Measurements from ENCODE around the gene SLC32A1.

The SLC32A1 gene, protein sequence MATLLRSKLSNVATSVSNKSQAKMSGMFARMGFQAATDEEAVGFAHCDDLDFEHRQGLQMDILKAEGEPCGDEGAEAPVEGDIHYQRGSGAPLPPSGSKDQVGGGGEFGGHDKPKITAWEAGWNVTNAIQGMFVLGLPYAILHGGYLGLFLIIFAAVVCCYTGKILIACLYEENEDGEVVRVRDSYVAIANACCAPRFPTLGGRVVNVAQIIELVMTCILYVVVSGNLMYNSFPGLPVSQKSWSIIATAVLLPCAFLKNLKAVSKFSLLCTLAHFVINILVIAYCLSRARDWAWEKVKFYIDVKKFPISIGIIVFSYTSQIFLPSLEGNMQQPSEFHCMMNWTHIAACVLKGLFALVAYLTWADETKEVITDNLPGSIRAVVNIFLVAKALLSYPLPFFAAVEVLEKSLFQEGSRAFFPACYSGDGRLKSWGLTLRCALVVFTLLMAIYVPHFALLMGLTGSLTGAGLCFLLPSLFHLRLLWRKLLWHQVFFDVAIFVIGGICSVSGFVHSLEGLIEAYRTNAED

GRCh38 chr20:38723848-38724625 is at the start of gene SLC32A1:
TSS of gene SLC32A1 (plus strand) at chr20:38724486. CDS start at chr20:38724725, 239 bp downstream.
- no peaks in the 10 kb centered on the region for H3K36me3 ChIP-seq
- peak within 1 kb of the TSS; percentile 97 for H3K4me2 ChIP-seq
- H3K4me3 ChIP-seq: peak within 1 kb of the TSS; percentile 59
- peaks cover 66% of the 10 kb centered on the region for H4K20me1 ChIP-seq
- peaks cover 12% of the 10 kb centered on the region for H3K9me3 ChIP-seq
- peaks cover 67% of the 10 kb centered on the region for H3K4me1 ChIP-seq
- no peak within 1 kb of the TSS for H3K27ac ChIP-seq
- peaks cover 100% of the 10 kb centered on the region for H3K27me3 ChIP-seq
- TF ChIP-seq Cebpa-rat (IDR thresholded peaks at IDR 0.05): no peak
- H3K9ac ChIP-seq: no peak within 1 kb of the TSS

GRCh38 chr20:38674765-38675133 is 49.5 kb upstream of the SLC32A1 start:
- Histone ChIP-seq H3K27ac (peak overlapping the region; percentile 74), H3K36me3 (no peaks in the 10 kb centered on the region), H3K4me1 (peaks cover 43% of the 10 kb centered on the region), H3K4me3 (peak overlapping the region; percentile 52), H4K20me1 (peaks cover under 1% of the 10 kb centered on the region; the same call in 1 of the 2 replicates), H3K9me3 (no peaks in the 10 kb centered on the region), H3K4me2 (peak overlapping the region; percentile 75), H3K27me3 (no peaks in the 10 kb centered on the region), H3K9ac (peak overlapping the region; percentile 55; the same call in 1 of the 2 replicates)
- TF ChIP-seq Cebpa-rat (IDR thresholded peaks at IDR 0.05): no peak

- Histone ChIP-seq H3K4me3 (no peak overlapping the region), H4K20me1 (peaks cover 7% of the 10 kb centered on the region; the same call in 1 of the 2 replicates), H3K27me3 (no peaks in the 10 kb centered on the region), H3K27ac (no peak overlapping the region), H3K4me1 (peaks cover 33% of the 10 kb centered on the region), H3K4me2 (no peak overlapping the region), H3K9me3 (no peaks in the 10 kb centered on the region), H3K36me3 (no peaks in the 10 kb centered on the region), H3K9ac (no peak overlapping the region)
- no peak for TF ChIP-seq Cebpa-rat (IDR thresholded peaks at IDR 0.05)
These were observed 47.7 kb upstream of the SLC32A1 start for GRCh38 chr20:38676576-38676975.

- Histone ChIP-seq H3K27me3 (no peaks in the 10 kb centered on the region), H3K9ac (no peak overlapping the region), H3K27ac (no peak overlapping the region), H3K4me1 (no peaks in the 10 kb centered on the region), H3K9me3 (no peaks in the 10 kb centered on the region), H3K36me3 (no peaks in the 10 kb centered on the region), H3K4me2 (no peak overlapping the region), H4K20me1 (peaks cover 26% of the 10 kb centered on the region; the same call in 1 of the 2 replicates), H3K4me3 (no peak overlapping the region)
- no peak for TF ChIP-seq Cebpa-rat (IDR thresholded peaks at IDR 0.05)
These were observed 43.6 kb upstream of the SLC32A1 start for GRCh38 chr20:38680500-38681306.

GRCh38 chr20:38685271-38685670 is 39.0 kb upstream of the SLC32A1 start:
- TF ChIP-seq Cebpa-rat (IDR thresholded peaks at IDR 0.05): no peak
- Histone ChIP-seq H3K9ac (no peak overlapping the region), H4K20me1 (peaks cover 33% of the 10 kb centered on the region; the same call in 1 of the 2 replicates), H3K27ac (no peak overlapping the region), H3K4me3 (no peak overlapping the region), H3K36me3 (no peaks in the 10 kb centered on the region), H3K9me3 (no peaks in the 10 kb centered on the region), H3K4me1 (no peaks in the 10 kb centered on the region), H3K4me2 (no peak overlapping the region), H3K27me3 (no peaks in the 10 kb centered on the region; the same call in 1 of the 2 replicates)

DNA sequence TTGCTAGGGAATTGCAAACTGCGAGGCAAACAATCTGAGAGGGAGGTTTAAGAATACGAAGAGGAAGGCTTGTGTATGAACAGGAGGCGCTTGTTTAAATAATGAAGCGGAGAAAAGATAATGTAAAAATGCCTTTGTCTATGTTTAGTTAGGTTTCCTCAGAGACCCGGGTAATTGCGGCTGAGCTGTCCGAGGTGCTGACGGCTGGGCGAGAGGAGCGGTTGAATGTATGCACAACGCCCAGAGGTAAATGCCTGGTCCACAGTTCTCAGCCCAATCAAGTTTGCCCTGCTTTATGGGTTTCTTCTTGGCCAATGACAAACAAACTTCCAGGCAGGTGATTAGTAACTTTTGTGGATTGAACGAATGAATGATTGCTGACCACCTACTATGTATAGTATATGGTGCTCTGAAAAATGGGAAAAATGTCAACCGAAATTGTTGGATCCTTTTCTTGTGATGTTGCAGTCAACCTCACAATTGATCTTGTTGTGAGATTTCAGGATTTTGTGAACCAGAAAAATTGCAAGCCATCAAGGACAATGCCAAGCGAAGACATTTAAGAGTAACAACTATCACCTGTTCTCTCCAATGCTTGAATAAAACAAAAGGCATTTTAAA is 38.3 kb upstream of the SLC32A1 start:
- Histone ChIP-seq H4K20me1 (peaks cover 36% of the 10 kb centered on the region; the same call in 1 of the 2 replicates), H3K36me3 (no peaks in the 10 kb centered on the region), H3K4me1 (no peaks in the 10 kb centered on the region), H3K9me3 (no peaks in the 10 kb centered on the region), H3K4me3 (no peak overlapping the region), H3K9ac (no peak overlapping the region), H3K27ac (no peak overlapping the region), H3K4me2 (no peak overlapping the region), H3K27me3 (no peaks in the 10 kb centered on the region; the same call in 1 of the 2 replicates)
- no peak for TF ChIP-seq Cebpa-rat (IDR thresholded peaks at IDR 0.05)

DNA sequence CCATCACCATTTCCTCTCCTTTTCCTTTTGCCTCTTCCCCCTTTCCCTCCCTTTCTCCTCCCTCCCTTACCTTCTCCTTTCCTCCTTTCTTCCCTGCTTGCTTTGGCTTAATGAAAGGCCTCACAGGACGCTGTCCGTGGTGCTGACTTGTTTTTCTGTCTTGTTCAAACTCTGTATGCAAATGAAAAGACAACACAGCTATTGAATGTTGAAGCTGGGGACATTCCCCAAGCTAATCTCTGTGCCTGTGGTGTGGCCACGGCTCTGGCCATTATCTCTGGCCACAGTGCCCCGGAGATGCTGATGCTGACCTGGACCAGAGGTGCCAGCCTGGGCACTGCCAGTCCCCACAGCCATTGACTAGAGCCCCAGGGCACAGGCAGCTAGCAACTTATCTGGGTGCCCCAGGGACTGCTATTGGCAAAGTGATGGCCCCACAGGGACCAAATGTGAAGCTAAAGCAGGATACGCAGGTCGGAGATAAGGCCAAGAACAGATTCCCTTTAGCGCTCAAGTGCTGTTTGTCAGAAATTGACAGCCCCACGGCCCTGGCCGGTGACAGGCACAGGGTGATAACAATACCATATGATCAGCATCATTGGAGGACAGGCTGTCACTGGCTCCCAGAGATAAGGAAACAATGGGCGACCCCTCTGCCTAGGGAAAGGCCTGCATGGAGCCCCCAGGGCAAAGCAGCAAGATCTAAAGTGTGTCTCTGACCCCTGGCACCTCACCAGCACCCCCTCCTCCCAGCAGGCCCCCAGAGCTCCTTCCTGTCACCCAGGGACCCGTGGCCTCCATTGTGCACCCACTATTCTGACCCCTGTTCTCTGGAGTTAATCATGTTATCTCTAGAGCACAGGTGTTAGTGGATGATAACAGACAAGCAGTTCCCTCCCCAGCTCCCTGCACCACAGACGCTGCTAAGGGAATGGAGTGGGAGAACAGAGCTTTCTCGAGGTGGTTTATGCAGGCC is 31.6 kb upstream of the SLC32A1 start:
- Histone ChIP-seq H3K36me3 (no peaks in the 10 kb centered on the region), H4K20me1 (peaks cover 43% of the 10 kb centered on the region), H3K4me1 (no peaks in the 10 kb centered on the region; the same call in 1 of the 2 replicates), H3K4me2 (no peak overlapping the region), H3K27ac (no peak overlapping the region), H3K9me3 (no peaks in the 10 kb centered on the region), H3K4me3 (no peak overlapping the region), H3K27me3 (no peaks in the 10 kb centered on the region; the same call in 1 of the 2 replicates), H3K9ac (no peak overlapping the region)
- no peak for TF ChIP-seq Cebpa-rat (IDR thresholded peaks at IDR 0.05)

GRCh38 chr20:38697306-38697705 is 27.0 kb upstream of the SLC32A1 start:
- Histone ChIP-seq H3K4me3 (no peak overlapping the region), H3K36me3 (no peaks in the 10 kb centered on the region), H3K27ac (no peak overlapping the region), H3K4me1 (no peaks in the 10 kb centered on the region; the same call in 1 of the 2 replicates), H3K27me3 (peaks cover 17% of the 10 kb centered on the region; the same call in 1 of the 2 replicates), H3K4me2 (no peak overlapping the region), H4K20me1 (peaks cover 14% of the 10 kb centered on the region; the same call in 1 of the 2 replicates), H3K9ac (no peak overlapping the region), H3K9me3 (no peaks in the 10 kb centered on the region)
- no peak for TF ChIP-seq Cebpa-rat (IDR thresholded peaks at IDR 0.05)

All from BLaER1 (cell line).